Endometrial microvascular endothelial cells (primary cell): Measurements from ENCODE around the gene ASB3. TPM values are rescaled to one million over a fixed set of nuclear protein-coding genes. Genes with fewer than 3 reads are reported as not detected.
"Not testable (repeated sequence)": the region's sequence is repeated elsewhere in the genome, so short reads cannot be mapped to it uniquely, and the experiment has no call there.

Experiments used
- in situ Hi-C: cut with HindIII; loops from 2 replicates; pipeline ENCODE4 v1.10.0; 2017; ENCODE audit warnings: low sequenced_read_pairs, low pct_unique_long_range_greater_than_20kb; ENCODE audit errors: inconsistent ontology term
- total RNA-seq: library from RNA; depleted of rRNA; stranded (reverse); fragments of >200 nt; gene quantifications from one replicate; pipeline ENCODE4 v1.2.3, GENCODE V29; 2015; ENCODE audit errors: inconsistent ontology term

The ASB3 gene
- total RNA-seq, 1 donor from 2014 or later: 15.1 TPM

DNA sequence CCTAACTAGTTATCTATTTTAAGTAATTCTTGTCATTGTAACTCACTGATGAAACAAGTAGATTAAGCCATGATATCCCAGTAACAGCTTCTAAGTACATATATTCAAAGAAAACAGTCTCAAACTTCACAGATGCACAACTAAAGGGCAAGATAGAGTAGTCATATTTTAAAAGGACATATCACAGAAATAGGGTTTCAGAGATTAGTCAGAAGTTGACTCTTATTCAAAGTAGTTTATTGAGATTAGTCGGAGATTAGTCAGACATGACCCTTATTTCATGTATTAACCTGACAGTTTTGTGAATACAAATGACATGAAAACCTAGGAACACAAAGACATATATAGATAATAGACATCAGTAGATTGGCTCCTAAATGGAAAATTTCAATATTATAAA is 35.0 kb downstream of the ASB3 start:
- in situ Hi-C loops: no loop called here

- in situ Hi-C loops: no loop called here
Observed at GRCh38 chr2:53750041-53750768, 36.5 kb downstream of the ASB3 start.

DNA sequence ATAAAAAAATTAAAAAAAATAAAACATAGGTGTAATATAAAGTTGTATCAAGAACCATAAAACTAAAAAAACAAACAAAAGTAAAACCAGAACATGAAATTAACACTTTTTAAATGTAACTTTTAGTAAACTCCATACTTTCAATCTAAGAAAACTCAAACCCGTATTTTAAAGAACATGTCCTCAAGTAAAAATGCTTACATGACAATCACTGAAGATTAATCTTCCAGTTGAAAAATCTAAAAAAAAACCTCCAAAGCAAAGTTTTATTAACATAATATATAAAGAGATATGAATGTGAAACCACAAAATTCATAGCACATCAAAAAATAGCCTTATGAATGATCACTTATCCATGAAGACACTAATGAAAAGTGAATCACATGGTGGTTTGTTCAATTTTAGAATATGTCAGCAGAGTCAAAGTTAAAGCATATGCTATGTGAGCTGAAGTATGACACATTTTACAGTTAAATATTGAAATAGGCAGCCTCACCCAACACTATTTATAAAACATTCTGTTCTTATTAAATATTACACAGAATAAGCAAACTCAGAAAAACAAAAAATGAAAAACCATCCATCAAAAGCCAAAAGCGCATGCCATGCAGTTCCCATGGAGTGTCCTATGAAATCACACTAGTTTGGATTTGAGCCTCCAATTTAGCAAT is 42.2 kb downstream of the ASB3 start:
- in situ Hi-C loops: no loop called here

- in situ Hi-C loops: no loop called here
Observed at GRCh38 chr2:53740170-53740569, 46.6 kb downstream of the ASB3 start.

GRCh38 chr2:53739032-53739431 is 47.7 kb downstream of the ASB3 start:
- in situ Hi-C loops: no loop called here

DNA sequence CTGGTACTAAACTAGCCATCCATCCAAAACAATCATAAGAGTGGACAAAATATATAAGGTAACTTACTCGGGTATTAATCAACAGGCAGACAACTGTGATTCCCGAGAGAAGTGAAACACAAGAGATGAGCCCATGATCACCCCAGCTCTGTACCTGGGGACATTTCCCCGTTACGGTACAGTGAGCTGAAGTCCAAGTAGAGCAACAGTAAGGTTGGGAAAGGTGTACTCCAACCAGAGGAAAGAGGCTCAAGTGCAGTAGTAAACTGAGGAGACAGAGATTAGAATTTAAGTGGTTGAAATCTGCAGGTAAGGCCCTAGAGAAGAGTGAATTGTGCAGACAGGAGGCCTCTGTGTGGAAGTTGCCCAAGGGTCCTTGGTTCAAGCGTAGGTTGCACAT is 49.7 kb downstream of the ASB3 start:
- in situ Hi-C loops: no loop called here

GRCh38 chr2:53729143-53729762 is 57.5 kb downstream of the ASB3 start:
- in situ Hi-C loops: no loop called here

DNA sequence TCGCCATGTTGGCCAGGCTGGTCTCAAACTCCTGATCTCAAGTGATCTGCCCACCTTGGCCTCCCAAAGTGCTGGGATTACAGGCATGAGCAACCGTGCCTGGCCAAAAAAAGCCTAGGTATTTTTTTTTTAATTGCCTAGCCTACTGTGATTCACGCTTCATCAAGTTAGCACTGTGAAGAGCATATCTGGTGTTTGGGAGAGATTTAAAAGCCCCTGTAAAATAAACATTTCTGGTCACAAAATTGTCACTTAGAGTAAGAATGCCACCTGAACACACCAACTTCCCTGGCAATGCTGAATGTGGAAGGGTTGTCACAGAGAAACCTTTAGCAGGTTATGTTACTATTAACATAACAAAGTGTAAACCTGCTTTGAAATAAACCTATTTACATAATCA is 58.8 kb downstream of the ASB3 start:
- in situ Hi-C loops: no loop called here

DNA sequence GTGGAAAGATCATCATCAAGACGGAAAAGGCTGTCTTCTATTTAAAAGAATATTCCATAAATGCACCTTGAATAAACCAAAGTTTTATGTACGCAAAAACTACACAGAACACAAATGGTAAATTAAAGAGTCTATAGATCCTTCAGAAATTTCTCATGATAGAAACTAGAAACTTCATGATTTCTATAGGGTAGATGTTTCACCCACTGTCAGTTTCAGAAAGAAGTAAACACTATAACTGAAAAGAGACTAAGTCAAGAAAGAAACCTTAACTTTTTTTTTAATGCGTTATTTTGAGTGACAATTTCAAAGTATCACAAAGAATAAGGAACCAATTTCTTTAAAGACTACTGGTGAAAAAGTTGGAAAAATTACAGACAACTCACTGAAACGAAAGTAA is 61.1 kb downstream of the ASB3 start:
- in situ Hi-C loops: no loop called here

GRCh38 chr2:53724536-53724935 is 62.2 kb downstream of the ASB3 start:
- in situ Hi-C loops: no loop called here

- in situ Hi-C loops: not testable (repeated sequence)
Observed at GRCh38 chr2:53720944-53721343, 65.8 kb downstream of the ASB3 start.

- in situ Hi-C loops: no loop called here
Observed at GRCh38 chr2:53715568-53715967, 71.2 kb downstream of the ASB3 start.

DNA sequence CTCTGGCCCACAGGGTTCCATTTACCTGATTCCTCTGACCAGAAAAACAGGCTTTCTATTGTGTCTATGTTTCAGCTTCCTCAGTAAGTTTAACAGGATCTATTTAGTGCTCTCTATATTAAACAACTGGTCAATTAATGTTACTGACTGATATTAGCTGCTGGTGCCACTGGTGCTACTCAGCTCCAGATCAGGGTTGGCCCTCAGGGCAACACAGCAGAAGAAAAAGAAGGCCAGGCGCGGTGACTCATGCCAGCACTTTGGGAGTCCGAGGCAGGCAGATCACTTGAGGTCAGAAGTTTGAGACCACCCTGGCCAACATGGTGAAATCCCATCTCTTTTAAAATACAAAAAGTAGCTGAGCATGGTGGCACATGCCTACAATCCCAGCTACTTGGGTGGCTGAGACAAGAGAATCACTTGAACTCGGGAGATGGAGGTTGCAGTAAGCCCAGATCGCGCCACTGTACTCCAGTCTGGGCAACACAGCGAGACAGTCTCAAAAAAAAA is 75.4 kb downstream of the ASB3 start:
- in situ Hi-C loops: no loop called here

DNA sequence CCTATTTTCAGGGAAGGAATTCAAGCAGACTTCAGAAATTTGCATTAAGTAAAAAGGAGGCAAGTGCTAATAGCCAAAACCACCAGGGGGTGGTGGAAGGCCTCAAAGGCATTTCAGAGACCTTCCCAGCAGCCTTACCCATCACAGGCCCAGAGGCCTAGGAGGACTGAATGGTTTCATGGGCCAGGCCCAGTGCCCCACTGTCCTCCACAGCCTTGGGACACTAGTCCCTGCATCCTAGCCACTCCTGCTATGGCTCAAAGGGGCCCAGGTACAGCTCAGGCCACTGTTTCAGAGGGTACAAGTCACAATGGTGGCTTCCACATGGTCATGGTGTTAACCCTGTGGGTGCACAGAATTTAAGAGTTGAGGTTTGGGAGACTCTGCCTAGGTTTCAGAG is 77.8 kb downstream of the ASB3 start:
- in situ Hi-C loops: no loop called here

GRCh38 chr2:53701221-53701620 is 85.5 kb downstream of the ASB3 start:
- in situ Hi-C loops: no loop called here

- in situ Hi-C loops: no loop called here
Observed at GRCh38 chr2:53697686-53698085, 89.1 kb downstream of the ASB3 start.

DNA sequence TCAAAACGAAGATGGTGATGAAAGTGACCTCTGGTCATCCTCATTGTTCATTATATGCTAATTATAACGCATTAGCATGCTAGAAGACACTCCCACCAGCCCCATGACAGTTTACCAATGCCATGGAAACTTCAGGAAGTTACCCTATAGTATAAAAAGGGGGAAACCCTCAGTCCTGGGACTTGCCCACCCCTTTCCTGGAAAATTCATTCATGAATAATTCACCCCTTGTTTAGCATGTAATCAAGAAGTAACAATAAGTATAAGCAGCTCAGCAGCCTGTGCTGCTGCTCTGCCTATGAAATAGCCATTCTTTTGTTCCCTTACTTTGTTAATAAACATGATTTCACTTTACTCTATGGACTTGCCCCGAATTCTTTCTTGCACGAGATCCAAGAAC is 89.7 kb downstream of the ASB3 start:
- in situ Hi-C loops: no loop called here

DNA sequence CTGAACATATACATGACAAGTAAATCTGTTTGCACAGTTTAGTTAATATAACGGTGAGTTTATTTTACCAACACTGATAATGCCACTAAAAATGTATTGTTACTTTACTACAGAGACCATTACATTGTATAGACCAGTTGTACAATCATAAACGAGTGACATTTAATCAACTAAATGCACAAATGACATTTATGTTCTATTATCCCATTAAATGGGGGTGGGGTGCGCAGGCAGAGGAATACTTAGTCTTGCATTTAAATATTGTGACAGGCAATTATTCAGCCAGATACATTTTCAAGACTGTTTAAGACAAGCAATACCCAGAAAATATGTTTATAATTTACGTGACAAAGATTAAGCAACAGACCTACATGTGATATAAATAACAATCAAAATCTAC is 91.2 kb downstream of the ASB3 start:
- in situ Hi-C loops: no loop called here

- in situ Hi-C loops: no loop called here
Observed at GRCh38 chr2:53694096-53694771, 92.5 kb downstream of the ASB3 start.

DNA sequence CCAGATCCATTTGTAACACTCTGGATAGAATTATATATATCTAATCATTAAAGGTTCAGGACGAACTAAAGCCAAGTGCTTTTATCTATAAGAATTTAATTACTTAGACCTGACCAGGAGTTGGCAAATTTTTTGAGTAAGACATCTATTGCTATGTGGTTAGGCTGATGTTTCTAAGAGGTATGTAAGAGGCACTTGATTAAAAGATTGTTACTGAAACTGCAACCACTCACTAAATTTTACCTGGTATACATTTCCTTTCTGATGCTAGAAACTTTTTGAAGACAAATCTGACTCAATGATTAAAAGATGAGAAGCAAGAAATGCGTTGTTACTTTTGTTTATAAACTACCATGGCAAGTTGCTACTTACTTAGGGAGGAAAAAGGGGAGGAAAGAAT is 95.9 kb downstream of the ASB3 start:
- in situ Hi-C loops: no loop called here
